AG04449 (cell line): ENCODE data around the gene ARSH.

Experiments
- CTCF ChIA-PET: fragments of 350-600 bp; formaldehyde crosslinking; extraction: SDS; loops from one replicate; lab custom pipeline; 2021; ENCODE audit warnings: antibody characterized with exemption; lab: Yijun Ruan, JAX
- POLR2A ChIA-PET: fragments of 400-600, 350-600 bp; formaldehyde crosslinking; extraction: SDS; loops from one replicate; lab custom pipeline; 2020; ENCODE audit warnings: antibody characterized with exemption, inconsistent platforms; lab: Yijun Ruan, JAX
- DNase-seq: peaks from one replicate; pipeline ENCODE4 v3.0.0-alpha.2; 2010; ENCODE audit warnings: low read depth, low spot score
- H3K4me3 ChIP-seq: 2 replicates; pipeline ENCODE4 v1.5.1; 2011; ENCODE audit warnings: low read depth, mild to moderate bottlenecking, control low read depth, low read length
- CTCF ChIP-seq: IDR thresholded peaks from one replicate; pipeline ENCODE4 v1.5.1; 2011; ENCODE audit warnings: mild to moderate bottlenecking, moderate library complexity, low read length, control low read depth, inconsistent platforms; ENCODE audit not compliant: insufficient read depth; ENCODE audit errors: missing control alignments

The ARSH gene

DNA sequence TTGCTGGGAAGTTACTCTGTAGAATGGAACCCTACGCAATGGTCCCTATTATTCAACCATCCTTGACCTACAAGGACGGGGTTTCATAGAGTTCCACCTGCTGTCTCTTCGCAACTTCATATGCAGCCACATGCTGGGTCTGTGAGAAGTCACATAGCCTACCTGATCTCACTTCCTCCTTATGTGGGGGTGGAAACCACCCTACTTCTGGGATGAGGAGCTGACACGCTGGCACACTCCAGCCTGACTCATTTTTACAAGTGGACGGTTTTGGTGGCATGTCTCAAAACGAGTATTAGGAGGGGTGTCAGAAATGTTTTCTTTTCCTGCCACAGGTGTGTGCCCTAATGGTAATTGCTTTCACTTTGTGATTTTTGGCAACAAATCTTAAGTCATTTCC lies 40.4 kb upstream of the ARSH start:
- H3K4me3 ChIP-seq: no peak overlapping the region
- no peak for DNase-seq
- ChIA-PET POLR2A (no interaction called here), CTCF (no interaction called here)
- TF ChIP-seq CTCF: no peak

DNA sequence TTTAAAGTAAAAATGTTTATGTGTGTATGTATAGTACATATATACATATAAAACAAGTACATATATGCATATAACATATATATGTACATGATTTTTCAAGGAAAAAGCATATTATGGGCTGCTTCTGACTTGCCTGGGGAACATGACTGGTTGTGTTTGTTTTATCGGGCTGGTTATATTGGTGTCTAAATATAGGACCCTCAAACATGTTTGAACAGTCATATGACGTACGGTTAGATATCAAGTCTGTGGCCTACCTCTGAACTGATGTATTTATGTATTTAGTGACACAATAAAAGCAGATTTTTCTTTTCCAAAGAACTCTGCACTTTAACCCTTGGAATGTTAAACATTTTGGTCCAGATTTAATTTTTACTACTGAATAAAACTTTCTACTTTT lies 39.3 kb upstream of the ARSH start:
- DNase-seq: no peak
- no peak overlapping the region for H3K4me3 ChIP-seq
- ChIA-PET CTCF (no interaction called here), POLR2A (no interaction called here)
- TF ChIP-seq CTCF: no peak

DNA sequence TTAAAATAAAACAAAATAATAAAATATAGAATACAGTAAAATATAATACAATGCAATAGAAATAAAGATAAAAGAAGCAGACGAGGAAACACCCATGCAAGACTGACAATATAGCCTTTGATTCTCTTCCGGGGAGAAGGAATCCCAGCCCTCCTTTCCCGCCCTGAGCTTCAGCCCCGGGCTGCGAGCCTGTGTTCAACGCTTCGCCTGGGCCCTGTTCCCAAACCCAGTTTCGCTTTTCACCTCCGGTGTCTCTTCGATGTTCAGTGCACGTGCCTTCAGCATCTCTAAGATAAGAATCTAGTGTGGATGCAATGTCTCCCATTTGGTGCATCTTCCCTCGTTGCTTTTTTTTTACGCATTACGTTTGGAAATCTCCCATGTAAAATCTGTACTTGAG lies 38.8 kb upstream of the ARSH start:
- no peak for TF ChIP-seq CTCF
- no peak for DNase-seq
- peak overlapping the region; percentile 1; the same call in 1 of the 2 replicates for H3K4me3 ChIP-seq
- ChIA-PET CTCF (no interaction called here), POLR2A (no interaction called here)

DNA sequence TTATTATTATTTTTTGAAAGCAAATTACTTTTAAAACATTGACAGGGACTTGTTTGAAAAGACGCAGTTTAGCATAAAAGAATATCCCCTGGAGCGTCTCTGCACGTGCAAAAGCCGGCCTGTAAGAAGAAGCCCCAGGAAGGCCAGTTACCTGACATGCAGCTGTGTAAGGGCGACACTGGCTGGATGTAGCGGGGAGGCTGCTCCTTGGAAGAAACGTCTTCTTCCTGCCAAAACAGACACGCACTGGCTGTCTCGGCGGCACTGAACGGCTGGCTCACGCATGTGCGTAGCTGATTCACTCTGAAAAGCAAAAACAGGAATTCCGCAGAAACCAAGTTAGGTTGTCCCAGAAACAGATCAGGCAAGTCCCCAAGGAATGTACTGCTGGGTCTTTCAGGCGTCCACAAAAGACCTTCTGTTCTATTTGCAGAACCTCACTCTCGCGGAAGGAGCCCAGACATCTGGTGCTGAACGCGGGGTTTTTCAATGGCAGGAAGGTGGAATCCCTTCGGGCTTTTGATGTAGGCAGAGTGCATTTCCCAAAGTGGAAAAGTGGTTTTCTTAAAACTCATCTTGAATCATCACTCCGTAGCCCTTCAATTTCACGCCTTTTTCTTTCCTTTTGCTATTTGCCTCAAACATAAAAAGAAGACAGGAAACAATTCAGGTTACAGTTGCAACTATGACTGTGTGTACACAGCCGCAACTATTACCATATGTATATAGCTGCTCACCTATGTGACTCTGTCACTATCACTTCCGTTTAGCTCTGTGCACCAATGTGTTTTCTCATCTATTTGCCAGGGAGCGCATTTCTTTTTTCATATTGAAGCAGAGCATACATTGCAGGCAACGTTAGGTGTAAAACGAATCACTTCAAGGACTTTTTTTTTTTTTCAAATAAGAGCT lies 38.1 kb upstream of the ARSH start:
- peak overlapping the region; percentile 40 for H3K4me3 ChIP-seq
- TF ChIP-seq CTCF: no peak
- DNase-seq: no peak
- CTCF ChIA-PET: interaction anchor here (1.5 kb wide), 1 partner anchor 581 kb away, joined by 3 read pairs; no protein-coding TSS in a partner anchor
- POLR2A ChIA-PET: no interaction called here

- no peak for DNase-seq
- no peak for TF ChIP-seq CTCF
- ChIA-PET CTCF (interaction anchor here (1.5 kb wide), 1 partner anchor 581 kb away, joined by 3 read pairs; no protein-coding TSS in a partner anchor), POLR2A (no interaction called here)
- H3K4me3 ChIP-seq: no peak overlapping the region
Measured at GRCh38 chrX:2969021-2969420, 37.3 kb upstream of the ARSH start.

GRCh38 chrX:2972391-2972790 lies 34.0 kb upstream of the ARSH start:
- H3K4me3 ChIP-seq: no peak overlapping the region
- CTCF ChIA-PET: no interaction called here
- TF ChIP-seq CTCF: no peak
- DNase-seq: no peak
- POLR2A ChIA-PET: no interaction called here
